Body of pancreas (tissue), 4 donors: ENCODE results near the gene NOL6. TPM values are rescaled to one million over a fixed set of nuclear protein-coding genes. Genes with fewer than 3 reads are reported as not detected.

Source experiments
- ATAC-seq: fragments of 150-250 bp; one replicate; pipeline ENCODE4 v1.9.1; 2016
- DNase-seq, 4 donors: peaks; one replicate each; pipeline ENCODE4 v3.0.0-alpha.2; 2019
- H3K27ac ChIP-seq, 4 donors: fragments of 200-600 bp; sonication (generic); 1 replicate in 3 of 4; 2 replicates in 1 of 4; pipeline versions ENCODE4 v1.5.1 to v1.6.1; 2016 to 2019; ENCODE audit warnings: mild to moderate bottlenecking in 1 of 4, mixed read lengths in 1 of 4, moderate library complexity in 1 of 4
- H3K27me3 ChIP-seq, 2 donors: fragments of 200-600 bp; sonication (generic); one replicate each; pipeline ENCODE4 v1.6.0; 2016; ENCODE audit warnings: mild to moderate bottlenecking in 1 of 2
- H3K36me3 ChIP-seq, 2 donors: fragments of 200-600 bp; sonication (generic); replicated peaks in 1 of 2; 2 replicates each; pipeline ENCODE4 v1.5.1; 2016; ENCODE audit warnings: low read depth in 2 of 2; ENCODE audit not compliant: insufficient read depth in 1 of 2
- H3K4me1 ChIP-seq: fragments of 200-600 bp; sonication (generic); one replicate; pipeline ENCODE4 v1.6.0; 2016
- H3K4me3 ChIP-seq, 2 donors: fragments of 200-600 bp; sonication (generic); 1 replicate in 1 of 2; 2 replicates in 1 of 2; pipeline ENCODE4 v1.5.1; 2016 to 2019
- H3K9me3 ChIP-seq, 3 donors: fragments of 200-600 bp; sonication (generic); 1 replicate in 2 of 3; 2 replicates in 1 of 3; pipeline ENCODE4 v1.5.1; 2016
- CTCF ChIP-seq, 7 experiments: fragments of 450-650 bp in 4 of 7; fragments of 200-600 bp in 3 of 7; sonication (generic) in 3 of 7; IDR thresholded peaks; one replicate each; pipeline ENCODE4 v1.5.1; 2016 to 2019; ENCODE audit warnings: antibody characterized with exemption in 7 of 7
- POLR2A ChIP-seq, 3 donors: fragments of 450-650 bp; IDR thresholded peaks; one replicate each; pipeline ENCODE4 v1.6.1; 2016; ENCODE audit warnings: antibody characterized with exemption in 3 of 3, mild to moderate bottlenecking in 2 of 3
- WGBS, 2 donors: methylation state at CpG; one replicate each; pipeline ENCODE4 v1.1.5; 2017; 5-methylcytosine and 5-hydroxymethylcytosine counted together
- intact Hi-C: fragments of 100-400 bp; cut with DNase I; formaldehyde crosslinking; loops from one replicate; pipeline ENCODE4 v1.15.1; 2023
- total RNA-seq, 2 donors: library from RNA; depleted of rRNA; stranded (reverse); fragments of >200 nt; gene quantifications; one replicate each; pipeline ENCODE4 v1.1.0, GENCODE V29; 2016

Gene NOL6
- total RNA-seq, 2 donors from 2014 or later = 14.8 to 23.1 TPM

- ATAC-seq (no peak), DNase-seq (no peak)
- Histone ChIP-seq H3K9me3 (no peaks in the 10 kb centered on the region), H3K27me3 (no peaks in the 10 kb centered on the region), H3K36me3 (peaks cover 27 to 44% of the 10 kb centered on the region in 2 donors), H3K4me3 (no peak overlapping the region), H3K27ac (no peak overlapping the region), H3K4me1 (peaks cover 18% of the 10 kb centered on the region)
- intact Hi-C loops = loop anchor here (5.0 to 10.0 kb wide), 2 partner anchors 67 to 94 kb away; partner anchors contain the start of gene AQP7
- TF ChIP-seq CTCF (IDR thresholded peaks at IDR 0.05) = no peak
- no peak for TF ChIP-seq POLR2A (IDR thresholded peaks at IDR 0.05)
- WGBS, 2 donors = 94 to 98% methylated on average over 18 to 21 of the region's 21 CpGs
Observed at GRCh38 chr9:33468797-33469621, 4.7 kb downstream of the NOL6 start.

- no peak for ATAC-seq
Observed at GRCh38 chr9:33468215-33468730, 5.5 kb downstream of the NOL6 start.

GRCh38 chr9:33467526-33467925 lies 6.2 kb downstream of the NOL6 start:
- TF ChIP-seq CTCF (IDR thresholded peaks at IDR 0.05) = no peak
- no peak for TF ChIP-seq POLR2A (IDR thresholded peaks at IDR 0.05)
- Histone ChIP-seq H3K9me3 (no peaks in the 10 kb centered on the region), H3K36me3 (peaks cover 27 to 57% of the 10 kb centered on the region in 2 donors), H3K4me3 (no peak overlapping the region), H3K4me1 (peaks cover 11% of the 10 kb centered on the region), H3K27ac (no peak overlapping the region), H3K27me3 (no peaks in the 10 kb centered on the region)
- DNase-seq (peak in 1 of 4 donors; percentile 9), ATAC-seq (no peak)
- intact Hi-C loops = loop anchor here (5.0 to 10.0 kb wide), 2 partner anchors 65 to 93 kb away; partner anchors contain the start of gene AQP7
- 90 to 100% methylated on average over 5 to 7 of the region's 7 CpGs for WGBS, 2 donors

More at GRCh38 chr9:33468215-33468730, 5.5 kb downstream of the NOL6 start:
- no peak overlapping the region for H3K4me3 ChIP-seq
- intact Hi-C loops = loop anchor here (5.0 to 10.0 kb wide), 2 partner anchors 66 to 93 kb away; partner anchors contain the start of gene AQP7
- H3K27me3 ChIP-seq = no peaks in the 10 kb centered on the region
- no peaks in the 10 kb centered on the region for H3K9me3 ChIP-seq
- no peak overlapping the region for H3K27ac ChIP-seq
- H3K36me3 ChIP-seq = peaks cover 27 to 49% of the 10 kb centered on the region in 2 donors
- DNase-seq = no peak
- TF ChIP-seq CTCF (IDR thresholded peaks at IDR 0.05) (no peak), POLR2A (IDR thresholded peaks at IDR 0.05) (no peak)
- peaks cover 18% of the 10 kb centered on the region for H3K4me1 ChIP-seq
- 78 to 84% methylated on average over 3 to 4 of the region's 4 CpGs for WGBS, 2 donors

- Histone ChIP-seq H3K36me3 (peaks cover 27 to 64% of the 10 kb centered on the region in 2 donors), H3K27me3 (no peaks in the 10 kb centered on the region), H3K4me3 (no peak overlapping the region), H3K4me1 (peaks cover 4% of the 10 kb centered on the region), H3K27ac (no peak overlapping the region), H3K9me3 (no peaks in the 10 kb centered on the region)
- TF ChIP-seq CTCF (IDR thresholded peaks at IDR 0.05) (peak; percentile 83 to 93 (median 92)), POLR2A (IDR thresholded peaks at IDR 0.05) (no peak)
- WGBS, 2 donors = 67 to 71% methylated on average over 13 to 15 of the region's 24 CpGs
- intact Hi-C loops = loop anchor here (5.0 to 10.0 kb wide), 2 partner anchors 65 to 92 kb away; partner anchors contain the start of gene AQP7
- peak; percentile 81 for ATAC-seq
- DNase-seq = peak; percentile 67 to 78 (median 76)
Observed at GRCh38 chr9:33466565-33467495, 6.9 kb downstream of the NOL6 start.
